HL-60 (cell line): ENCODE data around the gene AFF3.
"Not testable (repeated sequence)": the region's sequence is repeated elsewhere in the genome, so short reads cannot be mapped to it uniquely, and the experiment has no call there.

Experiments
- DNase-seq, 2 experiments: peaks; one replicate each; pipeline ENCODE4 v3.0.0-alpha.2; 2010 to 2020; ENCODE audit warnings: low read depth in 1 of 2, low spot score in 1 of 2
- H3K27ac ChIP-seq: fragments of 250-450 bp; sonication (Bioruptor Pico); replicated peaks from 2 replicates; pipeline ENCODE4 v1.5.1; 2020; ENCODE audit warnings: mild to moderate bottlenecking, moderate library complexity
- H3K27me3 ChIP-seq: fragments of 250-450 bp; sonication (Bioruptor Pico); 2 replicates; pipeline ENCODE4 v1.5.1; 2021; ENCODE audit warnings: mild to moderate bottlenecking, moderate library complexity; ENCODE audit not compliant: insufficient read depth, poor library complexity, severe bottlenecking
- H3K4me3 ChIP-seq: replicated peaks from 2 replicates; pipeline ENCODE4 v1.5.1; 2011; ENCODE audit warnings: mild to moderate bottlenecking, control low read depth, low read length; ENCODE audit not compliant: insufficient read depth
- CTCF ChIP-seq: IDR thresholded peaks from one replicate; pipeline ENCODE4 v1.5.1; 2011; ENCODE audit warnings: low read length, control low read depth, inconsistent platforms; ENCODE audit not compliant: insufficient read depth
- GABPA ChIP-seq: IDR thresholded peaks from 2 replicates; pipeline ENCODE4 v1.6.1; 2012; ENCODE audit warnings: low read depth
- POLR2AphosphoS5 ChIP-seq: IDR thresholded peaks from 2 replicates; pipeline ENCODE4 v1.6.1; 2012; ENCODE audit warnings: low read depth
- REST ChIP-seq: IDR thresholded peaks from 2 replicates; pipeline ENCODE4 v1.6.1; 2012; ENCODE audit warnings: low read depth; ENCODE audit not compliant: insufficient replicate concordance
- SPI1 ChIP-seq: IDR thresholded peaks from 2 replicates; pipeline ENCODE4 v1.6.1; 2012; ENCODE audit warnings: low read depth, mild to moderate bottlenecking, borderline replicate concordance

The AFF3 gene

GRCh38 chr2:99737537-99737936 is 404.9 kb downstream of the AFF3 start:
- DNase-seq = no peak
- Histone ChIP-seq H3K4me3 (no peak overlapping the region), H3K27me3 (no peaks in the 10 kb centered on the region), H3K27ac (no peak overlapping the region)
- TF ChIP-seq SPI1 (no peak), GABPA (no peak), CTCF (no peak), REST (no peak), POLR2AphosphoS5 (no peak)

GRCh38 chr2:99735753-99736152 is 406.6 kb downstream of the AFF3 start:
- DNase-seq = no peak
- Histone ChIP-seq H3K27ac (no peak overlapping the region), H3K27me3 (no peaks in the 10 kb centered on the region), H3K4me3 (no peak overlapping the region)
- TF ChIP-seq GABPA (no peak), CTCF (no peak), REST (no peak), POLR2AphosphoS5 (no peak), SPI1 (no peak)

DNA sequence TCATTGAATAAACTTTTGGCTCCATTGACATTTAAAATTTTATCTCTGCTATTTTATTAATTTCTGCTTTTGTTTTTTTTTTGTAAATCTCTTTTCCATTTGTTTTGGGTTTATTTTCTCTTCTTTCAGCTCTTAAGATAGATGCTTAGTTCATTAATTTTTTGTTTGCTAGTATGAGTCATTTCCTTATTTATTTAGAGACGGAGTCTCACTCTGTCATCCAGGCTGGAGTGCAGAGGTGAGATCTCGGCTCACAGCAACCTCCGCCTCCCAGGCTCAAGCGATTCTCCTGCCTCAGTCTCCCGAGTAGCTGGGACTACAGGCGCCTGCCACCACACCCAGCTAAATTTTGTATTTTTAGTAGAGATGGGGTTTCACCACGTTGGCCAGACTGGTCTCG is 407.1 kb downstream of the AFF3 start:
- DNase-seq, H3K27ac ChIP-seq, H3K27me3 ChIP-seq, H3K4me3 ChIP-seq: not testable (repeated sequence)

DNA sequence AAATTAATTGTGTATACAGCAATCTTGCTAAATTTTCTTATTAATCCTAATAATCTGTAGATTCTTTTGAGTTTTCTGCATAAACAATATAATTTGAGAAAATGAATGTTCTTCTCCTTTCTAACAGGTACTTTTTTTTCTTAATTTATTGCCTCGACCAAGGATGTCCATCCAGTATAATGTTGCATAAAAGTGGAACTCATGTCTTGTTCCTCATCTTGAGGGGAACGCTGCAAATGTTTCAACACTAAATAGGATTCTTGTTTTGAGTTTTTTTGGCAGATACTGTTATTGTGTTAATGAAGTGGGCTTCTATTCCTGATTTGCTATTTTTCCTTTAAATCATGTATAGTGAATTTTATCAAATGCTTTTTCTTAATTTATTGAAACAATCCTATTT is 408.2 kb downstream of the AFF3 start:
- H3K27me3 ChIP-seq = no peaks in the 10 kb centered on the region
- no peak overlapping the region for H3K4me3 ChIP-seq
- TF ChIP-seq POLR2AphosphoS5 (no peak), SPI1 (peak; percentile 6; the same call in 1 of the 2 replicates)
- no peak for DNase-seq
- H3K27ac ChIP-seq = no peak overlapping the region
